Aorta (tissue), 5 donors: ENCODE measurements around the gene CFAP54. TPM values are rescaled to one million over a fixed set of nuclear protein-coding genes. Genes with fewer than 3 reads are reported as not detected.

ENCODE experiments used
- ATAC-seq: fragments of 200-7000 bp; cut with Tn5 transposase; one replicate; pipeline ENCODE4 v1.9.1; 2022; ENCODE audit warnings: moderate library complexity; ENCODE audit not compliant: low FRiP score
- DNase-seq, 2 donors: peaks; one replicate each; pipeline ENCODE4 v3.0.0-alpha.2; 2020
- H3K27ac ChIP-seq, 2 donors: one replicate each; pipeline ENCODE4 v1.5.1; 2013; ENCODE audit warnings: low read length in 2 of 2, mild to moderate bottlenecking in 2 of 2, moderate library complexity in 2 of 2, control low read depth in 1 of 2, inconsistent platforms in 1 of 2, low read depth in 1 of 2
- H3K27me3 ChIP-seq, 2 donors: one replicate each; pipeline ENCODE4 v1.6.1; 2013; ENCODE audit warnings: control low read depth in 1 of 2, low read length in 1 of 2, mild to moderate bottlenecking in 1 of 2, moderate library complexity in 1 of 2; ENCODE audit not compliant: insufficient read depth in 2 of 2, control insufficient read depth in 1 of 2
- H3K36me3 ChIP-seq, 2 donors: one replicate each; pipeline ENCODE4 v1.6.1; 2013; ENCODE audit warnings: control low read depth in 1 of 2, low read length in 1 of 2, mild to moderate bottlenecking in 1 of 2; ENCODE audit not compliant: insufficient read depth in 2 of 2, control insufficient read depth in 1 of 2
- H3K4me1 ChIP-seq, 2 donors: one replicate each; pipeline ENCODE4 v1.6.1; 2013; ENCODE audit warnings: low read length in 2 of 2, control low read depth in 1 of 2, mild to moderate bottlenecking in 1 of 2, moderate library complexity in 1 of 2; ENCODE audit not compliant: insufficient read depth in 2 of 2, control insufficient read depth in 1 of 2
- H3K4me3 ChIP-seq, 2 donors: one replicate each; pipeline ENCODE4 v1.5.1; 2013; ENCODE audit warnings: low read length in 2 of 2, control low read depth in 1 of 2, mild to moderate bottlenecking in 1 of 2
- H3K9me3 ChIP-seq: one replicate; pipeline ENCODE4 v1.6.1; 2013; ENCODE audit warnings: mild to moderate bottlenecking, low read length; ENCODE audit not compliant: control insufficient read depth
- WGBS, 2 donors: extraction: QIAGEN DNeasy Blood & Tissue Kit; methylation state at CpG; one replicate each; pipeline ENCODE4 v1.1.7; 2013; 5-methylcytosine and 5-hydroxymethylcytosine counted together
- intact Hi-C, 2 donors: fragments of 100-400 bp; cut with DNase I; formaldehyde crosslinking; loops; one replicate each; pipeline versions ENCODE4 v1.14.2 to v1.15.0; 2022
- polyA plus RNA-seq, 2 donors: library from polyadenylated mRNA; stranded (reverse); fragments of 200-250 nt; gene quantifications; one replicate each; pipeline ENCODE4 v1.2.3, GENCODE V29; 2013
- total RNA-seq, 2 donors: library from RNA; stranded (reverse); fragmentation: NEBNext Ultra II Directional; extraction: Animal tissue kit (Norgen Biotek cat#: 25700); gene quantifications; one replicate each; pipeline ENCODE4 v1.2.1, GENCODE V29; 2021
- donor health status: healthy with polysubstance abuse.
- donor health status: Bipolar disorder and iron deficiency.
- donor health status: DM: no; HTN: no; CAD: no.
- donor health status: DM: no; HTN: no; CAD: no.
- donor health status: DM: yes; HTN: yes; CAD: no.

The CFAP54 gene
- total and polyA plus RNA-seq, 4 donors: 0.15 to 2.2 (median 0.91) TPM; not detected in 1

DNA sequence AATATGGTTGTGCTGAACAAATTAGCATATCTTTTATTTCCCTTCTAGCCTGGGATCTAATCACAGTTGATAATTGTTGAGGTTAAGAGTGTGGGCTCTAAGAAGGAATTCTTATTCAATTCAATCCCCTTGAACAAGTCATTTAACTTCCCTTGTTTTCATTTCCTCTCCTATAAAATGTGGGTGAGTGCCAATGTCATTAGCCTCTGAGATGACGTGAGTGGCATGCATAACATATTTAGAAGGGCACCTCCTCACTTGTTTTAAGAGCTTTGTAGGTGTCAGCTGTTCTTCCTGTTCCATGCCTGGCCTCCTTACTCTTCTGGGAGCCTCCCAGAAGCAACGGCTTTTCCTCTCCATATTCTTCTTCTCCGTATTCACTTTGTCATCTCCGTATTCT lies 262.2 kb downstream of the CFAP54 start:
- peaks cover 5% of the 10 kb centered on the region for H3K9me3 ChIP-seq
- WGBS, 2 donors: 45 to 49% methylated on average over 4 of the region's 4 CpGs
- H3K4me3 ChIP-seq: no peak overlapping the region
- H3K36me3 ChIP-seq: no peaks in the 10 kb centered on the region
- peaks cover 0 to 2% of the 10 kb centered on the region in 2 donors for H3K27me3 ChIP-seq
- no peak overlapping the region for H3K27ac ChIP-seq
- ATAC-seq (no peak), DNase-seq (no peak)
- no peaks in the 10 kb centered on the region for H3K4me1 ChIP-seq
- intact Hi-C loops: no loop called here

- no peak overlapping the region for H3K27ac ChIP-seq
- WGBS, 2 donors: 68 to 91% methylated on average over 2 of the region's 2 CpGs
- DNase-seq: no peak
- H3K4me3 ChIP-seq: no peak overlapping the region
- H3K9me3 ChIP-seq: peaks cover 5% of the 10 kb centered on the region
- intact Hi-C loops: no loop called here
- H3K27me3 ChIP-seq: peaks cover 0 to 2% of the 10 kb centered on the region in 2 donors
- no peaks in the 10 kb centered on the region for H3K36me3 ChIP-seq
- no peaks in the 10 kb centered on the region for H3K4me1 ChIP-seq
- no peak for ATAC-seq
Measured at GRCh38 chr12:96752211-96752610, 262.8 kb downstream of the CFAP54 start.

- Histone ChIP-seq H3K4me1 (no peaks in the 10 kb centered on the region), H3K27ac (no peak overlapping the region), H3K4me3 (no peak overlapping the region), H3K27me3 (peaks cover 0 to 1% of the 10 kb centered on the region in 2 donors), H3K36me3 (no peaks in the 10 kb centered on the region), H3K9me3 (no peaks in the 10 kb centered on the region)
- no peak for ATAC-seq
- no peak for DNase-seq
- intact Hi-C loops: no loop called here
- WGBS, 2 donors: 71 to 75% methylated on average over 3 of the region's 3 CpGs
Measured at GRCh38 chr12:96766232-96766631, 276.9 kb downstream of the CFAP54 start.

- H3K4me3 ChIP-seq: no peak overlapping the region
- no peak for DNase-seq
- peaks cover 1% of the 10 kb centered on the region for H3K9me3 ChIP-seq
- 73 to 79% methylated on average over 7 of the region's 7 CpGs for WGBS, 2 donors
- ATAC-seq: no peak
- no peaks in the 10 kb centered on the region for H3K36me3 ChIP-seq
- intact Hi-C loops: no loop called here
- no peaks in the 10 kb centered on the region for H3K4me1 ChIP-seq
- no peak overlapping the region for H3K27ac ChIP-seq
- peaks cover 0 to 1% of the 10 kb centered on the region in 2 donors for H3K27me3 ChIP-seq
Measured at GRCh38 chr12:96769400-96769799, 280.0 kb downstream of the CFAP54 start.

DNA sequence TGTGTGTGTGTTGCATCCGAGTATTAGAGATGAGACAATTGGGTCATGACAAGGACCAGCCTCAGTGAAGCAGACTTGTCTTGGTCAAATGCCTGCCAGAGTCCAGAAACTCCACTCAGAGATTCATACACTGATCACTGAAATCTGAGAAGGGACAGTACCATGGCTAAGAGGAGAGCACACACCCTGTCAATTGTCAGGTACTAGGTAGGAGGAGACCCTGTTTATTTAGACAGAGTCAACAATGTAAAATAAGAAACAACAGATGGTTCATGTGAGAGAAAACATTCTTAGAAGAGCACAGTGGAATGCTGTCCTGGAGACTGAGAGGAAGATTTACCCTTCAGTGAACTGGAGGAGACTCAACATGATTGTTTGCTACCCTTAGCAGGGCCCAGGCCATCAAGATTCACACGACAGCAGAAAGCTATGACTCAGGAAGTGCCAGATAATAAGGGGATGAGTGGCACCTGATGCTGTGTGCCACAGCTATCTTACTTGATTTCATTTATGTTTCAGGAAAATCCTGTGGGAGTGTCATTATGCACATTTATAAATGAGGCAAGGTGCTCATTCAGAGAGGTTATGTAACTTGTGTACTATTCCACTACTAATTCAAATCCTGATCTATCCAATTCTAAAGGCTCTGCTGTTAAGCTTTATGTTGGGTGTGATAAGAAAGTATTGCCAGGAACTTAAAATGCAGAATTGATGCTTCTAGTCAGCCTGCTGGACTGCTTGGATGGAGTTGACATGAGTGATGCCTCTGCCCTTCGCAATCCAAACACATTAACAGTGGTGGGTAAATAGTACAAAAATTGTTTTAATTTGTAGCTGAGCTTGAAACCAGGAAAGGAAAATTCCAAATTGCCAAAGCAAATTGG lies 281.1 kb downstream of the CFAP54 start:
- WGBS, 2 donors: 55 to 62% methylated on average over 3 of the region's 3 CpGs
- no peak overlapping the region for H3K27ac ChIP-seq
- DNase-seq (no peak), ATAC-seq (no peak)
- peaks cover 1% of the 10 kb centered on the region for H3K9me3 ChIP-seq
- no peak overlapping the region for H3K4me3 ChIP-seq
- no peaks in the 10 kb centered on the region for H3K4me1 ChIP-seq
- no peaks in the 10 kb centered on the region for H3K36me3 ChIP-seq
- intact Hi-C loops: no loop called here
- peaks cover 0 to 1% of the 10 kb centered on the region in 2 donors for H3K27me3 ChIP-seq

DNA sequence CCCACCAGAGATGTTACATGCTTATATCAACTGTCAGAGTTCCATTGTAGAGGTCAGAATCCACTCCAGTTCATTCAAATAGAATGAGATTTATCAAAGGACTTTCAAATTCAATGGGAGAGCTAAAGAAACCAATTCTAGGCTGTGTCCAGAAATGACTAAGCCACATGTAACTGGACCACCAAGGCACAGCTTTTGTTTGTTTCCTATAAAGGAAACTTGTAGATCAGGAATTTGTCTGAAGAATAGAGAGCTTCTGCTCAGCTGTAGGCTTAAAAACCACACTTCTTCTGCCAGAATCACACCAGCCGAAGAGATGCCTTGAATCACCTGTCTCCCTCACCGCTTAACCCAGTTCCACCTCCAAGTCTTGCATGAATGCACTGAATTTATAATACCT lies 283.7 kb downstream of the CFAP54 start:
- Histone ChIP-seq H3K4me3 (no peak overlapping the region), H3K9me3 (peaks cover 1% of the 10 kb centered on the region), H3K4me1 (no peaks in the 10 kb centered on the region), H3K36me3 (no peaks in the 10 kb centered on the region), H3K27me3 (no peaks in the 10 kb centered on the region), H3K27ac (no peak overlapping the region)
- ATAC-seq (no peak), DNase-seq (no peak)
- intact Hi-C loops: no loop called here
- 96% methylated on average over 2 of the region's 2 CpGs for WGBS, 2 donors

DNA sequence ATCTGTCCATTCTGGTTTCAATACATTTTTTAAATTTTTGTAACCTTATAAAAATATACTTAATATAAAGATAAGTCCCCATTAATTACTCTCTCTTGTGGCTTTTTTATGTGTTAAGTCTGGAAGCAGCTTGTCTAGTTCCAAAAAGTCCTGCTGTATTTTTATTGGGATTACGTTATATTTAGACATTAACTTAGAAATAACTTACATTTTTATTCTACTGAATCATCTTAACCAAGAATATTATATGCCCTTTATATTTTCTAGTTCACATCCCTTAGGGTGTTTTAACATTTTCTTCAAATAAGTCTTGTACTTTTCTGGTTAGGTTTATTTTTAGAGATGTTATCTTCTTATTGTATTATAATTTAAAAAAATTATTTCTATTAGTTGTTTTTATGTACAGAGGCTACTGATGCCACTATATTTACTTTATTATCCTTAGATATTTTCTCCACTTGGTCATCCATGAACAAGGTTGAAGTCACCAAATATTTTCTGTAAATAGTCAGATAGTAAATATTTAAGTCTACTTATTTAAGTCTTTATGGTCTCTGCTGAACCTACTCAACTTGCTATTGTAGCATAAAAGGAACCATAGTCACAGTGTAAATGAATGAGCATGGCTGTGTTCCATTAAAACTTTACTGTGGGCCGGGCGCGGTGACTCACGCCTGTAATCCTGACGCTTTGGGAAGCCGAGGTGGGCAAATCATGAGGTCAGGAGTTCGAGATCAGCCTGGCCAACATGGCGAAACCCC lies 285.3 kb downstream of the CFAP54 start:
- ATAC-seq (no peak), DNase-seq (no peak)
- WGBS, 2 donors: 68 to 70% methylated on average over 9 of the region's 9 CpGs
- no peak overlapping the region for H3K4me3 ChIP-seq
- H3K4me1 ChIP-seq: no peaks in the 10 kb centered on the region
- intact Hi-C loops: no loop called here
- no peaks in the 10 kb centered on the region for H3K36me3 ChIP-seq
- H3K9me3 ChIP-seq: peaks cover 1% of the 10 kb centered on the region
- no peak overlapping the region for H3K27ac ChIP-seq
- H3K27me3 ChIP-seq: no peaks in the 10 kb centered on the region

GRCh38 chr12:96776908-96777307 lies 287.5 kb downstream of the CFAP54 start:
- WGBS, 2 donors: 88 to 90% methylated on average over 2 of the region's 2 CpGs
- Histone ChIP-seq H3K9me3 (peaks cover 1% of the 10 kb centered on the region), H3K27me3 (no peaks in the 10 kb centered on the region), H3K4me3 (no peak overlapping the region), H3K4me1 (no peaks in the 10 kb centered on the region), H3K27ac (no peak overlapping the region), H3K36me3 (no peaks in the 10 kb centered on the region)
- intact Hi-C loops: no loop called here
- no peak for DNase-seq
- no peak for ATAC-seq
